HG03280 (cell line): ENCODE measurements around the gene EIF1.
"Not testable (repeated sequence)": the region's sequence is repeated elsewhere in the genome, so short reads cannot be mapped to it uniquely, and the experiment has no call there.

Source experiments
- ATAC-seq: cut with Tn5 transposase; IDR thresholded peaks from one replicate; pipeline ENCODE4 v1.9.1; 2021; ENCODE audit warnings: mild to moderate bottlenecking, moderate library complexity; ENCODE audit not compliant: unreplicated experiment

The EIF1 gene

DNA sequence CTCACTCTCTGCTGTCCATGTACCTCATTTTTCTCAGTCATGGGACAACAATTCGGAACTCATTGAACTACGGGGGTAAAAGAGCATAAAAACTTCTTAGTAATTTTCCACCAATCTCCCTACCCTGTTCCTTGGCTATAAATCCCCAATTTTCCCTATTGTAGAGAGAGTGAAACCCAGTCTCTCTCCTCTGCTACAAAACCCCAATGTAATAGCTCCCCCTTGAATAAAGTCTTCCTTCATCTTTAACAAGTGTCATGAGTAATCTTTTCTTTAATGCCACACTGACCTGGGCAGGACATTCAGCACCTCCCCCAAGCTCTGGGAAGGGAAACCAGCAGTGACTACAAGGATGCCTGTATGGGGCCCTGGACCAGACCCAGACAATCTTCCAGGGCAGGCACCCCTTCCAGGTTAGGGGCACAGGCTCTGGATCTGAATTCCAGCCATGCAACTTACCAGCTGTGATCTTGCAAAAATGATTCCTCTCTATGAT lies 10.2 kb upstream of the EIF1 start:
- ATAC-seq, result peak; percentile 32

DNA sequence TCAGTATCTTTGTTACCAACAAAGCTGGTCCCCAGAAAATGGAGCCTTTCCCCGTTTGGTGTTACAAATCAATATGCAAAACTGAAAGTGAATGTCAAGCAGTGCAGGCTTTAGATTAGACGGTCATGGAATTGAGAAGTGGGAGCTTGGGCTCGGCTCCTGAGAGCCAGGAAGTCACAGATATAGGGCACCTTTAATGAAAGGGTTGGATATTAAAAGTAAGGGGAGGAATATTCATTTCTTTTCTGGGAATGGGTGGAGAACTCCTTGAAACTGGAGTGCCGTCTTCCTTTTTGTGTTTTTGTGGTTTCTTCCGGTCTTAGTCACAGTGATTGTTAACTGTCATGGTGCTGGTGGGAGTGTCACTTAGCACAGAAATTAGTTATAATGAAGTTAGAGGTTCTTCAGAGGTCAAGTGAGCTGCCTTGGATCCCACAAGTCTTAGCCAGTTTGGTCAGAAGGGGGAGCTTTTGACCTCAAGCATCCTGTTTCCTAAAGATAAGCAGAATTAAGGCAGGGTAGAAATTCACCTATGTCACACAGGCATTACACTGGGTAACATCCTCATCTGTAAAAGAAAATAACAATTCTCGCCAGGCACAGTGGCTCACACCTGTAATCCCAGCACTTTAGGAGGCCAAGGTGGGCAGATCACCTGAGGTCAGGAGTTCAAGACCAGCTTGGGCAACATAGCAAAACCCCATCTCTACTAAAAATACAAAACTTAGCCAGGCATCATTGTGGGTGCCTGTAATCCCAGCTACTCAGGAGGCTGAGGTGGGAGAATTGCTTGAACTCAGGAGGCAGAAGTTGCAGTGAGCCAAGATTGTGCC lies 9.6 kb upstream of the EIF1 start:
- peak; percentile 55 for ATAC-seq

DNA sequence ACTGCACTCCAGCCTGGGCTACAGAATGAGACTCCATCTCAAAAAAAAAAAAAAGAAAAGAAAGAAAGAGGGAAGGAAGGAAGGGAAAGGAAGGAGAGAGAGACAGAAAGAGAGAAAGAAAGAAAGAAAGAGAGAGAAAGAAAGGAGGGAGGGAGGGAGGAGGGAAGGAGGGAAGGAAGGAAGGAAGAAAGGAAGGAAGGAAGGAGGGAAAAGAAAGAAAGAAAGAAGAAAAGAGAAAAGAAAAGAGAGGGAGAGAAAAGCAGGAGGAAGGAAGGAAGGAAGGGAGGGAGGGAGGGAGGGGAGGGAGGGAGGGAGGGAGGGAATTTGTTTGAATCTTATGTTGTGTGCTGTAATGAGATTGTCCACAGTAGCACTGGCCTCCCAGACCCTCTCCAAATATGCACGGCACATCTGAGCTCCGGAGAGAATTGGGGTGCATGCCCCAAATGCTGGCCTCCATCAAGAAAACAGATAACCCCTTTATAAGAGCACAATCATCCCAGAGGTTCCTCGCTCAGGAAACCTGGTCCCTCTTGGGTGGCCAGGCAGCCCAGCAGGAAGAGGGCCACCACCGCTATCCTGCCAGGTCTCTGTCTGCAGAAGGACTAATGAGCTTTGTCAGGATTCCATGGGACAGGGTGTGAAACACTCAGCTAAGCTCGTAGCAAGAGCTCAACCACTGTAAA lies 8.8 kb upstream of the EIF1 start:
- no peak for ATAC-seq

DNA sequence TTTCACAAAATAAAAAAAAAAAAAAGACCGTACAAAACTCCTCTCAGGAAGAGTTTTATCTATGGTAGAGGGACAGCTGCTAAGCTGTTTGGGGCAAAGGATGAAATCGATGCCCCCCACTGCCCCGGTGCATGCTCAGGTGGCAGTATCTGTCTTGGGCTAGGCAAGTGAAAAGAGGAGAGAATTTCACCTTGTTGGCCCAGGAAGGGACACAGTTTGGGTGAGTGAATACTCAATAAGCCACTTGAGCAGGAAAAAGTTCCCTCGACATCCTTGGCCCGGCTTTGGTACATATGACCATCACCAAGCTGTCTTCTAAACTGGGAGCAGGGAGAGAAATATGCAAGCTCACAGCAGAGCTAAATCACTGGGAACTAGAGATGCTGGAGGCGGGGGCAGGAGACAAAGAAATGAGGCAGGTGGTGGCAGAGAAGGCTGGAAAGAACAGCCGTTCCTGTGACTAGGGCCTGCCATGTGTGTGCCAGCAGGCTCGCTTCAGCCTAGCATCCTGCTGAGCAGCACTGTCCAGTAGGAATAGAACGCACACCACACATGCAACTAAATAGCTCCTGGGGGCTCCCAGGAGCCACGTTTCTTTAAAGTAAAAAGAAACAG lies 8.2 kb upstream of the EIF1 start:
- no peak for ATAC-seq

DNA sequence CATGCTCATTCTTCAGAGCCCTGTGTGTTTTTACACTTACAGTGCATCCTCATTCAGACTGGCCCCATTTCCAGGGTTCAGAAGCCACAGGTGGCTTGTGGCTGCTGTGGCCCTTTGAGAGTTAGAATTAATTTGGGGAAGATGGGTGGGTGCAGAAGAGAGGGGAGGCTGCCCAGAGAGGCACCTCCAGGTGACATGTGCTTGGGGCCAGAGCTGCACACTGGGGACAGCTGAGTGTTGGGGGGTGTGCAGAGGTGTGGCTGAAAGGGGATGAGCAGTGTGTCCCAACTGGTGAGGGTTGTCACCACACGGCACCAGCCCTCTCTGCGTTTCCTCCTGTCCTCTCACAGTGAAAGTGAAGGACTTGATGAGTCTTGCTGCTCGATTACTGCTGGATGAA lies 6.9 kb upstream of the EIF1 start:
- no peak for ATAC-seq

DNA sequence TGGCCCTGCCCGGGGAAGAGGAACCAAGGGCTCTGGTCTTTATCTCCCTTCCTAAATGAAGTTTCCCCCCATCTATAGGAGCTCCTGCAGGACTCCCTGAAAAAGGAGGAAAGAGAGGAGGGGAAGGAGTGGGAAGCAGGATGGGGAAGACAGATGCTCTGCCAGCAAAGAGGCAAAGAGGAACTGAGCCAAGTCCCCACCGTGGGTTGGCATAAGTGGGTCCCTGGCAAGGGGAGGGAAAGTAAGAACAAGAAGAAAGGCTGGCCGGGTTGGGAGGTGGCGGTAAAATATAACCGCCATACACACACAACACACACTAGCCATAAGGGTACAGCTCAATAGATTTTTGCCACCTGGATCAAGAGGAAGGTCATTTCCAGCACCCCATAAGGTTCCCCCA lies 6.1 kb upstream of the EIF1 start:
- ATAC-seq, result no peak

DNA sequence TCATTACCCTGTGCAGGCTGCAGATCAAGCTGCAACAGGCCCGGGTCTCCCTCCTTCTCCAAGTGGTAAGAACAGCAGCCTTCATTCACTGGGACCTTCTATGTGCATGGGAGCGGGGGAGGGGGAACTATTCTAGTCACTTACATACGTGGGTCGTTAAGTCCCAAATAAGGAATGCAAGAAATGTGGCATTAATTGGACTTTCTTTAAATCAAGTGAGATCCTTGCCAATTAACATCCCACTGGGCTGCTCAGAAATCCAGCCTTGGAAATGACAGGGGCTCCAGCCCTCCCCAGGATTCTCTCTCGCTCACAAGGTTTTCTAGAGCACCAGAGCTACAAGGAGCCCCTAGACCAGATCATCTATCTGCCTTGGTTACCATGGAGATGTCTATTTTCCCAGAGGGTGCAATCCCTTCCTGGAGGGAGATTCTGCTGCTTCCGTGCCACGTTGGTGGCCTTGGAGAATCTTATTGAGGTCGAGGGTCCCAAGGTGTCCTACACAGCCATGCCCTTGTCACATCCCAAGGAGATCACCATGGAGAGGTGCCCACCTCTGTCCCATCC lies 5.2 kb upstream of the EIF1 start:
- no peak for ATAC-seq

DNA sequence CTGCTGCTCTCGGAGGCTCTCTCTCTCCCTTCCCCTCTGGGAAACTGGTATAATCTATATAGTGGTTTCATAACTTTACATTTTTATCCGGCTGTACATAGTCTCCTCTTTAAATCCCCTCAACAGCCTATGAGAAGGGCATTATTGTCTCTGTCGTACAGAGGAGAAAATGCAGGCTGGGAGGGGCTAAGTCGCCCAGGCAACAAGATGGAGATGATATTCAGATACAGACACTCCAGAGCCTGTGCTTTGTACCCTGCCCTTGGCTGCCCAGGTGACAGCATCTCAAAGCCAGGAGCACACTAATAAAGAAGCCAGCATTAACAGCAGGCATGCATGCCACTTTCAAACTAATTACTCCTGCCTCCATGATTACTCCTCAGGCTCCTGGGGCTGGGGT lies 4.7 kb upstream of the EIF1 start:
- no peak for ATAC-seq

DNA sequence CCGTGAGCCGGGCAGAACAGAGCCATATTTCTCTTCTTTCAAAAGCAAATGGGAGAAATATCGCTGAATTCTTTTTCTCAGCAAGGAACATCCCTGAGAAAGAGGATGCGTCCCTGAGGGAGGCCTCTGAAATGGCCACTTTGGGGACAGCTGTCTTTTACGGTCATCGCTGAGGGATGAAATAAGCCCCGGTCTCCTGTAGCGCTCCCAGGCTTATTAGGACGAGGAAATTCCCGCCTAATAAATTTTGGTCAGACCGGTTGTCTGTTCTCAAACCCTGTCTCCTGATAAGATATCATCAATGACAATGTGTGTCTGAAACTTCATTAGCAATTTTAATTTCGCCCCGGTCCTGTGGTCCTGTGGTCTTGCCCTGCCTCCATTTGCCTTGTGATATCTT lies 2.9 kb upstream of the EIF1 start:
- not testable (repeated sequence) for ATAC-seq

DNA sequence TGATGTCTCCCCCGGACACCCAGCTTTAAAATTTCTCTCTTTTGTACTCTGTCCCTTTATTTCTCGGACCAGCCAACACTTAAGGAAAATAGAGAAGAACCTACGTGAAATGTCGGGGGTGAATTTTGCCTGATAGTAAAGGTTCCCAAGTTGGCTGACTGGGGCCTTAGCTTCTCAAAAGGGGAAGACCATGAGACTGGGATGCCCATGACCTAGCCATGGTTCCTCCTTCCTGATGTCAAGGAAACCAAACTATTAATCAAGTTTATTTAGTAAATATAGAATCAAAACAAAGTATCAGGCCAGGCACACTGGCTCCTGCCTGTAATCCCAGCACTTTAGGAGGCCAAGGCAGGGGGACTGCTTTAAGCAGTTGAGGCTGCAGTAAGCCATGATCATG lies 2.4 kb upstream of the EIF1 start:
- no peak for ATAC-seq

DNA sequence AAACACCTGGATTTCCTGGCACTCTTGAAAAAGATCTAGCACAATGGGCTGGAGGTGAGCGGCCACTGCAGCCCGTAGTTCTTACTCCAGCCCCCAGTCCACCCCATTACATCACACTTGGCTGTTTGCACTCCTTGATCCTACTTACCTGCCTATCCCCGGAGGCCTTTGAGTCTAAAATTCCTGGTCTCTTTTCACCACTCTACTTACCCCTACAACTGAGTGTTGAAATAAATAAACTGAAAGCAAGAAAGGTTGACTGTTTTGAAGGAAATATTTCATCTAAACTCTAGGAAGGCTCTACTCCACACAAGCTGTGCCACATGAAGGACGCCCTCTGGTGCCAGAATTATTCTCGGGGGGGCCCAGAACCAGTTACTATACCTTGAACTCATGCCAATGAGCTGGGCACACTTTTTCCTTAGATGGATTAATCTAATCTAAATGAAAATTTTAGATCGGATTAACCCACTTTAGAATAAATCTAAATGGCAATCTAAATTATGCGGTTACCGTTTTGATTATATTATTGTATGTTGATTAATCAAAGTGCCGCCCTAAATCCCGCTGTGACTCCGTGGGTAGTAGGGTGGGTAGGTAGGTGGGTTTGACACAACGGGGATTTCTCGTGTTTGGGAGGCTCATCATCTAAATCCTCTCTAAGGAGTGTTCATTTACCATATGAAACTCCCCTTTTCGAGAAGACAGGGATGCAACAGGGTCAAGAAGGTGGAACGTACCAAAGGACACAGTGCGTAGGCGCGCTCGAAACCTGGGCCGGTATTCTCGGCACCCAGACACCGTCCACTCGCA lies 651 bp upstream of the EIF1 start:
- no peak for ATAC-seq

DNA sequence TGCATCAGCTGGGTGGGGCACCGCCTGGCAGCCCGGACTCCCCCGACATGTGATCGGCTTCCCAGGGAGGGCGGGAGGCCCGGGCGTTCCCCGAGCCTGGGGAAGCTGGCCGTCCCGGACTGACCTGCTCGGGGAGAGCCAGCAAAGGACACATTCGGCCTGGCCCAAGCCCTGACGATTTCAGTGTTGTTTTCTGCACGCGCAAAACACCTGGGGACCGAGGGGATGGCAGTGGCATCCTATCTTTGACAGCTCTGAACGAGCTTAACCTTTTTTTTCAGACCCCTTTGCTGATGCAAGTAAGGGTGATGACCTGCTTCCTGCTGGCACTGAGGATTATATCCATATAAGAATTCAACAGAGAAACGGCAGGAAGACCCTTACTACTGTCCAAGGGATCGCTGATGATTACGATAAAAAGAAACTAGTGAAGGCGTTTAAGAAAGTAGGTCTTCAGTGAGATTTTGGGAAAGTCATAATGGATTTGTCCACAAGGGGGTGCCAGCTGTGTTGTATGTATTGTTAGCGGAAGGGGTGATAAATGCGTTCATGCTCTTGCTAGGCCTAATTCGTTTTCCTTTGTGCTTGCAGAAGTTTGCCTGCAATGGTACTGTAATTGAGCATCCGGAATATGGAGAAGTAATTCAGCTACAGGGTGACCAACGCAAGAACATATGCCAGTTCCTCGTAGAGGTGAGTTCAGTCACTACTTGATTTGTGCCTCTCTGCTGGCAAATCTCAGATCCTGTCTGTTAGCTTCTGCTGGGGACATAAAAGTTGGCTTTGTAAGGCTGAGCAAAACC lies 1.0 kb downstream of the EIF1 start:
- ATAC-seq, result no peak

DNA sequence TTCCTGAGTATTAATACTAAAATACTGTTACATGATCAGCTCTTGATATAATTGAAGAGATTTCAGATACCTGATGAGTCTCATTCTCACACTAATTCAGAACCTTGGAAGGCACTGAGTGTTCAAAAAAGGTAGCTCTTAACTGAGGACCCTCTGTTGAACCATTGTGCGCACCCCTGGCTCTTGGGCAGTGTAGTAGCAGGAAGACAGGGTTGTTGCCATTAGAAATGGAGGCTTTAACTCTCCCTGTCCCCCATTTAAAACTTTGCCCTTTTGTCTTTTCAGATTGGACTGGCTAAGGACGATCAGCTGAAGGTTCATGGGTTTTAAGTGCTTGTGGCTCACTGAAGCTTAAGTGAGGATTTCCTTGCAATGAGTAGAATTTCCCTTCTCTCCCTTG lies 1.8 kb downstream of the EIF1 start:
- ATAC-seq, result no peak

DNA sequence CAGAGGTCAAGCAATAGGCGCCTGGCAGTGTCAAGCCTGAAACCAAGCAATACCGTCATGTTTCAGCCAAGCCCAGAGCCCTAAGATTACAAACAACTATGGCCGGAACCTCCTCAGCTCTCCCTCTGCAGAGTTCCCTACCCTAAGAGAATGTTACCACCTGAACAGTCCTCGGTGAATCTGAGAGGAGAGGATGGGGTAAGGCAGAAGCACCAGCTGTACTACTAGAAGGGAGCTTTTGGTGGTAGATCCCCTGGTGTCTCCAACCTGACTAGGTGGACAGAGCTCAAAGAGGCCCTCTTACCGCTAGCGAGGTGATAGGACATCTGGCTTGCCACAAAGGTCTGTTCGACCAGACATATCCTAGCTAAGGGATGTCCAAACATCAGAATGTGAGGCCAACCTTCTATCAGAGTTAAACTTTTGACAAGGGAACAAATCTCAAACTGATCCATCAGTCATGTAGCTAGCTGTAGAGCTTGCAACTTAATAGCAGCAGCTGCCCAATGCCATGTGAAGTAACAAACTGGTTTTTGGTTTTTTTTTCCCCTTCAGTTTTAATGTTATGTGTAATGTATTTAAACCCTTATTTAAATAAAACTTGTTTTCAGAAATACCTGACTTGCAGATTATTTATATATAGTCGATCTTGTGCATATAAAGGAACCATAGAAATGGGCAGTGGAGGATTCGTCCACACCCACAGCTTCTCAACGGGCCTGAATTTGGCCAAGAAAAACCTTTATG lies 2.5 kb downstream of the EIF1 start:
- ATAC-seq, result no peak

DNA sequence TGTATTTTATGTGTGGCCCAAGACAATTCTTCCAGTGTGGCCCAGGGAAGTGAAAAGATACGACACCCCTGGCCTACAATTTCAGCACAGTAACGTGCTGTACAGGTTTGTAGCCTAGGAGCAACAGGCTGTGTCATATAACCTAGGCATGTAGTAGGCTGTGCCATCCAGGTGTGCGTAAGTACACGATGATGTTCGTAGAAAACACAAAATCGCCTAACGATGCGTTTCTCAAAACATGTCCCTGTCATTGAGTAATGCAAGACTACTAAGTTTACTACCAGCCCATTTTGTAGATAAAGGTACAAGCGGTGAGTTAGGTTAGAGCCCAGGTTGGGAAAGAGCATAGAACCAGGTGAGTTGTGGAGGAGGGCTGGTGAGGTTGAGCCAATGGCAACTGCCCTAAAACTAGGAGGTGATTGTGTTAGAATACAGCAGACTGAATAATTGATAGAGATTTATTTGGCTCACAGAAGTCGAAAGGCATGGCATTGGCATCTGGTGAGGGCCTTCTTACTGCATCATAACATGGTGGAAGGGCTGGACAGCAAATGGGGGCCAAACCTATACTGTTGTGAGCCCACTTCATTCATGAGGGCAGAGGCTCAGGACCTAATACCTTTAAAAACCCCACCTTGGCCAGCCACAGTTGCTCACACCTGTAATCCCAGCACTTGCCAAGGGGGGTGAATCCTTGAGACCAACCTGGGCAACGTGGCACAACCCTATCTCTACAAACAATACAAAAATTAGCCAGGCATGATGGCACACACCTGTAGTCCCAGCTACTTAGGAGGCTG lies 4.2 kb downstream of the EIF1 start:
- ATAC-seq, result no peak

DNA sequence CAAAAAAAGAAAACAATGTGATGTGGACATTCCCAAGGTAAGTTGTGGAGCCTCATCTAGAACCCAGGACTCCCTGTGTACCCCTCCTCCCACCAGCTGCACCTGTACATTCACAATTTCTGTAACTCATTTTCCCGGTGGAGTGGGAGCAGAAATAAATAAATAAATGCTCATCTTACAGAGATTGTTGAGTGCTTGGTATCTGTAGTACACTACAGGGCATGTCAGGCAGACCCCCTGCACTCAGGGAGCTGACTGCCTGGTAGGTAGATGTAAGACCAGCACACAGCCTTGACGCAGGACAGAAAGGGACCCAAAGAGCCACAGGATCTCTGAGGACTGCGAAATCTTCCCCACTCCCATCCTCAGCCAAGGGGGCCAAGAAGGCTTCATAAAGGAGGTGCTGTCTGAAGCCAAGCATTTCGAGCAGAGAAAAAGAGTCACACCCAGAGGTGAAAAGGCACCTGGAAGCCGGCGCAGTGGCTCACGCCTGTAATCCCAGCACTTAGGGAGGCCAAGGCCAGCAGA lies 6.5 kb downstream of the EIF1 start:
- no peak for ATAC-seq

DNA sequence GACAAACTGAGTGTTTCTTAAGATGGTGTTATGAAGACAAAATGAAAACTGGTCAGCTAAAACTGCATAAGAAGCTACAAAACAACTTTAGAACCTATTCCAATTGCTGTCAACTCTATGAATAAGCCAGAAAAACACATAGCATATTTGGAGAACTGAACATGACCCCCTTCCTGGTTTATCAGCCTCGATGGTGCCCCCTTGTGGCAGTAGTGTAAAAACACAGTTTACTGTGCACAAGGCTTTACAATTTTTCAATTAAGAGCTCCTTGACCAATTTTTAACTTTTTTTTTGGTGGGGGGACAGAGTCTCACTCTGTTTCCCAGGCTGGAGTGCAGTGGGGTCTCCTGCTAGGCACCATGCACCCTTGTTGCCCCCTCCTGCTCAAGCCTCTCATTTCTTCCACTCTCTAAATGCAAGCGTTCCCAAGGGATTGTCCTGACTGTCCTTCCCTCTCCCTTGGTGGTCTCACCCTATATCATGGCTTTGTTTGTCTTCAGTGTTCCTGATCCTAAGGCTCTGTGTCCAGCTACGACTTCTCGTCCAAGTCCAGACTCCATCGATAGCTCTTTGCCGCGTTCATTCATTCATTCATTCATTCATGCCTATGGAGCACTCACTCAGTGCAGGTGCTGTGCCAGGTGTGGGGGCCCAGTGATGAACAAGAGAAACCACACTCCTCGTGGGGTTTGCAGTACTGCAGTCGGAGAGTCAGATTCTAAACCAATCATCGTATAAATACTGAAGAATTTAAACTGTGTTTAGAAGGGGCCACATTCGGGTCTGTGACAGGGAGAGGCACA lies 7.5 kb downstream of the EIF1 start:
- no peak for ATAC-seq
